K562 (cell line): ENCODE data around the gene MYOM1. TPM values are rescaled to one million over a fixed set of nuclear protein-coding genes. Genes with fewer than 3 reads are reported as not detected.

ENCODE experiments used
- CHD1 ChIP-seq: fragments of 200-600 bp; sonication (generic); IDR thresholded peaks from one replicate; pipeline ENCODE4 v1.6.1; 2012; ENCODE audit warnings: mild to moderate bottlenecking, moderate library complexity, low read length, inconsistent platforms
- ETS1 ChIP-seq: conservative IDR thresholded peaks from 2 replicates; pipeline ENCODE4 v1.6.1; 2011; ENCODE audit warnings: low read depth, mild to moderate bottlenecking, low read length; ENCODE audit not compliant: control insufficient read depth
- ETS2 ChIP-seq: IDR thresholded peaks from 2 replicates; pipeline ENCODE4 v1.6.1; 2016; ENCODE audit warnings: borderline replicate concordance, missing genetic modification characterization, mild to moderate bottlenecking, moderate library complexity, missing compliant biosample characterization; ENCODE audit not compliant: poor library complexity, severe bottlenecking
- FOXP1 ChIP-seq: sonication (generic); formaldehyde crosslinking; IDR thresholded peaks from 2 replicates; pipeline ENCODE4 v1.8.0; 2022; ENCODE audit warnings: mild to moderate bottlenecking, missing genetic modification reagents
- FUS ChIP-seq: fragments of 200-400 bp; formaldehyde crosslinking; optimal IDR thresholded peaks from 2 replicates; pipeline ENCODE3; 2017; ENCODE audit warnings: low read depth, low read length
- GATAD2B ChIP-seq: fragments of 450-650 bp; IDR thresholded peaks from 2 replicates; pipeline ENCODE4 v1.6.1; 2017; ENCODE audit warnings: mild to moderate bottlenecking, borderline replicate concordance
- HNRNPK ChIP-seq: fragments of 200-400 bp; formaldehyde crosslinking; IDR thresholded peaks from one replicate; pipeline ENCODE4 v1.6.1; 2018; ENCODE audit warnings: mild to moderate bottlenecking, low read depth, low read length; ENCODE audit not compliant: poor library complexity, severe bottlenecking
- PRMT5 ChIP-seq: sonication (generic); formaldehyde crosslinking; IDR thresholded peaks from 2 replicates; pipeline ENCODE4 v1.5.0; 2020; ENCODE audit warnings: missing genetic modification reagents
- SMAD2 ChIP-seq: fragments of 150-350 bp; IDR thresholded peaks from 2 replicates; pipeline ENCODE4 v1.6.1; 2014; ENCODE audit warnings: low read depth, mild to moderate bottlenecking, low read length
- SMARCE1 ChIP-seq: fragments of 450-650 bp; IDR thresholded peaks from 2 replicates; pipeline ENCODE4 v1.7.1; 2016; ENCODE audit warnings: mild to moderate bottlenecking
- SNIP1 ChIP-seq: fragments of 450-650 bp; IDR thresholded peaks from 2 replicates; pipeline ENCODE4 v1.7.1; 2017; ENCODE audit warnings: low read depth, mild to moderate bottlenecking
- TEAD1 ChIP-seq, 2 experiments: fragments of 450-650 bp in 1 of 2; sonication (generic) in 1 of 2; formaldehyde crosslinking; IDR thresholded peaks; 2 replicates each; pipeline versions ENCODE4 v1.4.0 to v1.8.0; 2020 to 2022; ENCODE audit warnings: mild to moderate bottlenecking in 2 of 2, missing genetic modification reagents in 1 of 2
- THRAP3 ChIP-seq: fragments of 450-650 bp; IDR thresholded peaks from 2 replicates; pipeline ENCODE4 v1.6.1; 2016; ENCODE audit warnings: mild to moderate bottlenecking, inconsistent platforms, borderline replicate concordance
- ZFP1 ChIP-seq: fragments of 450-650 bp; formaldehyde crosslinking; IDR thresholded peaks from 2 replicates; pipeline ENCODE4 v1.4.0; 2020; ENCODE audit warnings: mild to moderate bottlenecking, mixed read lengths
- ZMIZ1 ChIP-seq, 2 experiments: fragments of 150-350 bp in 1 of 2; IDR thresholded peaks; 2 replicates each; pipeline ENCODE4 v1.6.1; 2012 to 2016; ENCODE audit warnings: low read depth in 2 of 2, low read length in 2 of 2, mild to moderate bottlenecking in 1 of 2, moderate library complexity in 1 of 2
- ZNF133 ChIP-seq: fragments of 250-450 bp; sonication (Bioruptor Pico); IDR thresholded peaks from 2 replicates; pipeline ENCODE4 v1.4.0; 2020; ENCODE audit warnings: mild to moderate bottlenecking
- ZNF609 ChIP-seq: sonication (generic); formaldehyde crosslinking; IDR thresholded peaks from 2 replicates; pipeline ENCODE4 v1.8.1; 2023; ENCODE audit warnings: missing genetic modification reagents, mild to moderate bottlenecking, borderline replicate concordance
- polyA plus RNA-seq, 8 experiments: library from polyadenylated mRNA; depleted of rRNA in 4 of 8; stranded (reverse) in 5 of 8; unstranded in 3 of 8; fragments of >200 nt; fragmentation: Nextera tagmentation in 2 of 8; fragmentation: Illumina TruSeq in 1 of 8; extraction: Ambion mirVana in 2 of 8; extraction: Trizol in 1 of 8; gene quantifications; 2 replicates each; pipeline versions ENCODE4 v1.2.1 to v1.2.3, GENCODE V29; 2011 to 2014; ENCODE audit warnings: inconsistent platforms in 1 of 8, missing spikeins in 1 of 8
- total RNA-seq, 7 experiments: library from RNA; depleted of rRNA in 6 of 7; stranded (reverse); fragments of >200 nt in 6 of 7; fragmentation: Illumina TruSeq in 2 of 7; extraction: Trizol in 2 of 7; gene quantifications; 2 replicates each; pipeline versions ENCODE4 v1.2.1 to v1.2.3, GENCODE V29; 2011 to 2021; ENCODE audit warnings: low replicate concordance in 1 of 7

Gene MYOM1
- total and polyA plus RNA-seq, 9 of the 15 experiments (the other 6 are each of a cell fraction or from before 2014, with no cell fraction given) = 0.01 to 0.62 (median 0.25) TPM

GRCh38 chr18:3247240-3248061, 27.7 kb upstream of the MYOM1 start, which contains the start of gene MYL12A (continued):
- TF ChIP-seq ZNF609 (CRISPR knock-in tag) (peak; percentile 60; the same call in 1 of the 2 replicates), TEAD1 (CRISPR knock-in tag; IDR thresholded peaks at IDR 0.05) (peak; percentile 99 to 100), PRMT5 (no peak), THRAP3 (no peak), FUS (no peak), ZMIZ1 (IDR thresholded peaks at IDR 0.05; ENCODE audit: low read depth in 2 of 2, low read length in 2 of 2) (peak in 1 of 2 experiments; percentile 62; a peak in 2 of 4 replicates), ETS1 (peak; percentile 87; the same call in 1 of the 2 replicates), CHD1 (no peak), SMAD2 (no peak), GATAD2B (no peak), HNRNPK (no peak), FOXP1 (CRISPR knock-in tag) (peak; percentile 84), ZNF133 (CRISPR knock-in tag) (no peak), SMARCE1 (no peak), SNIP1 (no peak), ZFP1 (CRISPR knock-in tag) (0 out of 2 replicates have a peak, but pooled peaks have one; percentile 4), ETS2 (tag) (no peak)
